Spleen (tissue), 7 donors: ENCODE measurements around the gene FRMD4A.

ENCODE experiments used
- CTCF ChIP-seq, 11 experiments: fragments of 200-600 bp in 7 of 11; fragments of 450-650 bp in 4 of 11; sonication (generic) in 4 of 11; IDR thresholded peaks in 8 of 11; conservative IDR thresholded peaks in 3 of 11; 1 replicate in 7 of 11; 2 replicates in 4 of 11; pipeline versions ENCODE4 v1.4.0 to v1.8.0; 2016 to 2021; ENCODE audit warnings: antibody characterized with exemption in 11 of 11, inconsistent platforms in 4 of 11, mild to moderate bottlenecking in 1 of 11
- POLR2AphosphoS5 ChIP-seq, 3 donors: sonication (generic); formaldehyde crosslinking; IDR thresholded peaks; one replicate each; pipeline ENCODE4 v1.5.1; 2017; ENCODE audit warnings: antibody characterized with exemption in 3 of 3
- donor health status: DM: no; HTN: no; CAD: no; lungs with moderate emphysema.
- donor health status: DM: no; HTN: no; CAD: no.
- donor health status: DM: no; HTN: no; CAD: no.

DNA sequence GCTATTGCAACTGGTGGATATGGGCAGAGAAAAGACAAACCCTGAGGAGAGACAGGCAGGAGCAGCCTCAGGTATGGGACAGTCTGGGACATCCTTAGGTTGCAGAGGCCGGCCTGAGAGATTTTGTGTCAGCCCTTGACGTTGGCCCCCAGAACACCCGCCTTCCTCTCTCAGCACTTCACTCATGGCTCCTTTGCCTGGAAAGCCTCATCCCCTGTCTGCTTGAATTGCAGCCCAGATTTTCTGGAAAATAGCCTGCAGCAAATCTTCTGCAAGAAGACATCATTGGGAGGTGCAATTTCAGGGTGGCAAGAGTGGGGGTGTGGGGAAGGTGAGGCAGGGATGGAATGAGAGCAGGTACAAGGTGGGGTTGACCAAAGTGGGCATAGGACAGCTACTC, 2.2 kb upstream of the FRMD4A start:
- TF ChIP-seq POLR2AphosphoS5 (IDR thresholded peaks at IDR 0.05) (no peak), CTCF (IDR thresholded peaks at IDR 0.05 in 8 of 11, conservative IDR thresholded peaks at IDR 0.05 in 3 of 11) (no peak)
